Non-pigmented ciliary epithelial cell (primary cell): ENCODE data around the gene MXD3.
"Not testable (repeated sequence)": the region's sequence is repeated elsewhere in the genome, so short reads cannot be mapped to it uniquely, and the experiment has no call there.

Source experiments
- DNase-seq: peaks from one replicate; pipeline ENCODE4 v3.0.0-alpha.2; 2010; ENCODE audit warnings: low read depth

The MXD3 gene

GRCh38 chr5:177343000-177343399, 31.3 kb upstream of the MXD3 start:
- not testable (repeated sequence) for DNase-seq

DNA sequence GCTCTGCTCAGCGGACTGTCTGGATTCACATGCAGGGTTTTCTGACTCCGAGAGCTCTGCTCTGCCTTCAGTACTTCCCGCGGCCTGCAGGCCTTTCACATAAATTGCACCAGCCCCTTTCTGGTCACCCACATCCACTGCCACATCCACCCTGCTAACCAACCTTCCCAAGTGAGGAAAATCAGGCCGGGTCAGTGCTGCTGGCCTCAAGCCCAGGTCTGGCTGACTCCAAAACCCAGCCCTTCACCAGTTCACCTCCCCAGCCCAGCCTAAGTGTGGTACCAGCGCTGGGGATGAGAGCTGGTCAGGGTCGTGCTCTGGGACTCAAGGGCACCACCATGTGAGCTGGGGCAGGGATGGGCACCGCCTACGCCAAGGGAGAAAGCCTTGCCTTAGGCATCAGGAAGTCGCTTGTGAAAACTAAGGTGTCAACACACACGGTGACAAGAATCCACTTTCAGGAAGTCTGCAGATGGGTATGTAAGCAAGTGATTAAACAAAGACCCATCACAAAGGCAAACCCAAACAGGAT, 27.5 kb upstream of the MXD3 start:
- DNase-seq: no peak

DNA sequence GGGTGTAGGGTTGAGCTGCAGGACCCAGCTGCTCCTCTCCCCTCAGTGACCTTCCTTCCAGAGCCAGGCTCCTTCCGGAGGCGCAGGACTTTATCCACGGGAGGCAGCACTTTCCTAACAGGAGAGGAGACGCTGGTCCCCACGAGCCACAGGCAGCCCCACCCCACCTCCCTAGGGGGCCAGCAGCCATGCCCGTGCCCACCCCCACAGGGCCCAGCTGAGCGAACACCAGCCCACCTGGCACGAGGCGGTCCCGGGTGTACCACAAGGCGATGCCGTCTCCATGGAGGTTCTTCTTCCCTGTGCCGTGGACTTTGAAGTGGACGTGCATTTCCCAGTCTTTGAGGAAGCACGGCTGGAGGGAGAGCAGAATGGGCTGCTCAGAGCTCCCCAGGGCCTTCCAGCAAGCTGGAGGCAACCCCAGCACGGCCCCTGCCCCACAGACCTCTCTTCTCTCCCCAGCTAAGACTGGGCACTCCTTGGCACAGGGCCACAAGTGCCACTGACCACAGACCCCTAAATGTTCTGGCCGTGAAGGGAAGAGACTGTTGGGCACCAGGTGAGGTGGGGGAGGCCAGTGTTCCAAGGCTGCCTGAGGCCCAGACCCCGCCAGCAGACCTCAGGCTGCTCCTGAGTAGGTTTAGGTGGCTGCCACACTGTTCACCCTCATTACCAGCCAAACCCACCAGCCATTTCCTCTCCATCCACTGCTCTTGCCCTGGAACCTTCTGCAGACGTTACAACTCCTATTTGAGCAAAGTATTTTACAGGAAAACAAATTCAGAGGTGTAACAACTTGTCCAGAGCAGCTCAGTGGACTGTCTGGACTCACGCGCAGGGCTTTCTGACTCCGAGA, 26.8 kb upstream of the MXD3 start:
- DNase-seq: no peak

- DNase-seq: no peak
Measured at GRCh38 chr5:177336603-177337494, 25.2 kb upstream of the MXD3 start.

DNA sequence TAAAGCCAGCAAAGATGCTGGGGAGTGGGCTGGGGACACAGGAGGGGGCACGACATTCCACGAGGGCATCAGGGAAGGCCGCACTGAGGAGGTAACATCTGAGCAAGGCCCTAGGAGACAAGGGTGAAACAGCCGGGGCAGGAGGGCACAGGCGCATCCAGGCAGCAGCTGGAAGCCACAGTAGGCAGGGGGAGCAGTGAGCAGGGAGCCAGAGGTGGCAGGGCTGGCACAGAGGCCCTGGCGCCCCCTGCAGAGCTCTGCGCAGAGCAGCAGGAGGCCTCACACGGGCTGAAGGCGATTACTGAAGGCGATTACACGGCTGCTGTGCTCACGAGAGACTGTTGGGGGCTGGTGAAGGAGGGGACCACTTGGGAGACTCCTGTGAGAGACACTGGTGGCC, 24.4 kb upstream of the MXD3 start:
- no peak for DNase-seq

- DNase-seq: no peak
Measured at GRCh38 chr5:177335701-177336065, 24.0 kb upstream of the MXD3 start.

GRCh38 chr5:177334781-177335700, 23.3 kb upstream of the MXD3 start:
- no peak for DNase-seq

DNA sequence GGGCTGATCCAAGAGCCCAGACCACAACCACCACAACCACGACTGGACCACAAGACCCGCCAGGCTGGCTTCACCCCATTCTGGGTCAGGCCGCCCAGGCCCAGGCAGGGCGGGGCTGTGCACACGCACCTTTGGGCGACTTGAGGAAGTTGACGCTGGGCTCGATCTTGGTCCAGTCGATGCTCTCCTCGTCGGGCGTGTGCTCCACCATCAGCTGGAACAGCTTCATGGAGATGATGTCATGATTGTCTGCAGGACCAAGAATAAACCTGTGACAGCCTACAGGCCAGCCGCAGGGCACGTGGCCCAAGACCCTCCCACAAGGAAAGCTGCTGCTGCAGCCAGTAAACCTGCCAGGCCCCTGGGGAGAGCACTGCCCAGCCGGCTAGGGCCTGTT, 22.5 kb upstream of the MXD3 start:
- DNase-seq: no peak

GRCh38 chr5:177333420-177334154, 21.9 kb upstream of the MXD3 start:
- no peak for DNase-seq

DNA sequence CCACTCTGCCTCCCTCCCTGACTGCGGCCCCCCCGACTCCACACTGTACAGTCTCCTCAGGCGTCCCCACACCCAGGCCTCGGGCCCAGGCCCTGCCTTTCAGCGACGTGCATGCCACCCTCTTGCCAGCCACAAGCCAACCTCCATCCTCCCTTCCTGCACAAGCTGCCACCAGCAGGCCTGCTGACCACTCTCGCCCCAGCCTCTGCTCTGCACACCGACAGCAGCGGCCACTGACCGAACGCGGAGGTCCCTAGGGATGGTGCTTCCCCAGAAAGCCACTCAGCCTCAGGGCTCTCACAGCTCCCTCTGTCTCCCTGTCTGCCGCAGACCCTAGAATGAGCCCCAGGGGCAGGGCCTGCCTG, 21.2 kb upstream of the MXD3 start:
- DNase-seq: no peak

- no peak for DNase-seq
Measured at GRCh38 chr5:177332031-177332895, 20.6 kb upstream of the MXD3 start.

DNA sequence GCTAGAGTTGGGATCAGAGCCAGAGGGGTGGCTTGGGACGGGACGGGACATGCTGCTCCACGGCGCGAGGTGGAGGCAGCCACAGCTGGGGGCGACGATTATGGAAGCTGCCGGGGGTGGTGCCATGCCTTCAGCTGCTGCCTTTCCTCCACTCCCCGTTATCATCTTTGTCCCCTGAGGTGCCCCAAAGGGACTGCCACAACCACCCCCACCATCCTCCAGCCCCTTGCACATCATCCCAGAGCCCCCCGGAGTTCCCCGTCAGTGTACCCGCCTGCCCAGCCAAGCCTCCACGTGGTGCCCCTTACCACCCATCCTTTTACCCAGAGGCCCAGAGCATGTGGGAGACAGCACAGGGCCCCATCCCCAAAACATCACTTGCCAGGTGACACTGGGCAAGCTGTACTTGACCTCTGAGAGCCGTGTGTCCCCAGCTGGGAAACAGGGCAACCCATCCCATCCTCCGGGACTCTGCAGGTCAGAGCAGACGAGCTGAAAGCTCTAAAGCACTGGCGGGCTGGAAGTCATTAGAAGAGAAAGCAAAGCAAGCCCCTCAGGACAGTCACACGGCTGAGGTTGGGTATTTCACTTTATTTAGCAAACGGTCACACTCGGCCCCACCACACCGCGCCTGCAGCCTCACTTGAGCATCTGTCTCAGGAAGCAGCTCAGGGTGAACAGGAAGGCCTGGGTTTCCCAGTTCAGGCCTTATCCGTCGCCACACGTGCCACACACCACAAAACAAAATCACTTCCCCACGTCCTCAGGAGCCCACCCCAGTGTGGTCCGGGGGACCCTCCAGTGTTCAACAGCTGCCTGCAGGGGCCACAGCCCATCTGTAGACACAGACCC, 19.5 kb upstream of the MXD3 start:
- no peak for DNase-seq

DNA sequence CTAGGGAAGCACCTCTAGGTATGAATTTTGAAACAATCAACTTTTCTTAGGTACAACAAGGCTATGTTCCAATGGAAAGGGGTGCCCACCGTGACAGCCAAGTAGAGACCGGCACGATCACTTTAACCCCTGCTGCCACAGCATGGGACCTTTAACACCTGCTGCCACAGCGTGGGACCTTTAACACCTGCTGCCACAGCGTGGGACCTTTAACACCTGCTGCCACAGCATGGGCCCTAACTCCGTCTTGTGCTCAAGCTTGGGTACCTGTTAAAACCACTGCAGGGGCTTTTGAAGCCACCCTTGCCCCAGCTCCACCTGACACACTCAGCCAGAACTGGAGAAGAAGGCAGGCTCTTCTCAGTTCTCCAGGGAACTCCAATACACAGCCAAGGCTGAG, 18.2 kb upstream of the MXD3 start:
- no peak for DNase-seq

- no peak for DNase-seq
Measured at GRCh38 chr5:177328545-177329231, 17.0 kb upstream of the MXD3 start.

- peak; percentile 38 for DNase-seq
Measured at GRCh38 chr5:177327539-177328522, 16.1 kb upstream of the MXD3 start.

DNA sequence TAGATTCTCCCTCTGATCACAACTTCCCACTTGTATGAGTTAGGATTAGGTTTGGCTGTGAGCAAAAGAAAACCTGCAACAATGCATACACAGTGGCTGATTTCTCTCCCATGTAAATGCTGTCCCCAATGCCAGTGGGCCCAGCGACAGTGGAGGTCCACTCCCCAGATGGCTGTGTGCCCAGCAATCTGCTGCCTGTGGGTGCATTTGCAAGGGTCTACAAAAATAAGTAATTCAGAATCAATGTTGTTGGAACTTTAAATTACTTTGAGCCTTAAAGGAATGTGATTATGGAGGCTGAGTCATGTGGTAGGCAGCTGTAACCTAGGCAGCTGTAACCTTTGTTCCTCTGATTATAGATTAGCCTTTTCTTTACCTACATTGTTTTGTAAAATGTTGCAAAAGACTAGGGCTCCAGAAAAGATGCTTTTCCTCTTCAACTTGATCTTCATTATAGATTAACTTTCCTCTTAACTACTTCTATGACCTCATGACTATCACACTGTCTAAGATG, 14.2 kb upstream of the MXD3 start:
- no peak for DNase-seq

- DNase-seq: no peak
Measured at GRCh38 chr5:177320879-177321278, 9.2 kb upstream of the MXD3 start.
